GM18508 (cell line): ENCODE results near the gene AHI1.
"Not testable (repeated sequence)": the region's sequence is repeated elsewhere in the genome, so short reads cannot be mapped to it uniquely, and the experiment has no call there.

ENCODE experiments used
- ATAC-seq: cut with Tn5 transposase; IDR thresholded peaks from one replicate; pipeline ENCODE4 v1.9.1; 2021; ENCODE audit warnings: moderate number of reproducible peaks; ENCODE audit not compliant: insufficient read depth, unreplicated experiment

Gene AHI1

GRCh38 chr6:135246412-135247012 lies 251.0 kb downstream of the AHI1 start:
- not testable (repeated sequence) for ATAC-seq

GRCh38 chr6:135244805-135245204 lies 252.7 kb downstream of the AHI1 start:
- no peak for ATAC-seq

- no peak for ATAC-seq
Measured at GRCh38 chr6:135243871-135244796, 253.4 kb downstream of the AHI1 start.

GRCh38 chr6:135240711-135241110 lies 256.8 kb downstream of the AHI1 start:
- ATAC-seq: no peak

GRCh38 chr6:135236732-135237131 lies 260.8 kb downstream of the AHI1 start:
- ATAC-seq: no peak

- no peak for ATAC-seq
Measured at GRCh38 chr6:135236319-135236718, 261.2 kb downstream of the AHI1 start.

GRCh38 chr6:135235716-135236115 lies 261.8 kb downstream of the AHI1 start:
- ATAC-seq: no peak

- no peak for ATAC-seq
Measured at GRCh38 chr6:135234492-135234780, 263.1 kb downstream of the AHI1 start.

GRCh38 chr6:135233686-135234491 lies 263.7 kb downstream of the AHI1 start:
- peak; percentile 46 for ATAC-seq
